Measurements from ENCODE around the gene LTV1. TPM values are rescaled to one million over a fixed set of nuclear protein-coding genes. Genes with fewer than 3 reads are reported as not detected.

LTV1 gene
- total RNA-seq, 1 donor from 2014 or later: 16.2 TPM

DNA sequence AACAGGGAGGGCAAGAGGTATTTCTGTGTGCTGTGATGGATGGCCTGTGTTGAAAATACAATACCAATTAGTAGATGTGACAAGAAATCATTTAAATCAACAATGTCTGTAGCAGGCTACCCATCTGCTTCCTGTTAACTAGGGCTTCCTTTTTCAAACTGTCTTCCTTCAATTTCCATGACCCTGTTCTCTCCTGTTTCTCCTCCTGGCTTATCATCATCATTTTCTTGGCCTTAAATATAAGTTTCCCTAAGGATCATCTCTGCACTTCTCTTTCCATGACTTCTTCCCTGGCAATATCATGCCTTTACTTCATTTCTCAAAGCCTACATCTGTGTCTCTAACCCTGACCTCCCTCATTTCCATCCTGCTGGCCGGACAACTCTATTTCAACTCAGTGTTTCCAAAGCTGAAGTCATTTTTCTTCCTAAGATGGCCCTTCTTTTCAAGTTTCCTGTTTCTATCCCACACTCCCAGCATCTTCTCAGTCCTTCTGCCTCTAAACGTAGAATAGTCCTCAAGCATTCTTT, 39.3 kb downstream of the LTV1 start:
- no peak for DNase-seq (ENCODE audit: extremely low read depth, low read depth, low spot score)

- no peak for DNase-seq (ENCODE audit: extremely low read depth, low read depth, low spot score)
Observed at GRCh38 chr6:143884216-143884900, 41.2 kb downstream of the LTV1 start.

GRCh38 chr6:143885116-143885515, 42.0 kb downstream of the LTV1 start:
- DNase-seq (ENCODE audit: extremely low read depth, low read depth, low spot score): no peak

- DNase-seq (ENCODE audit: extremely low read depth, low read depth, low spot score): no peak
Observed at GRCh38 chr6:143894655-143895054, 51.5 kb downstream of the LTV1 start.

DNA sequence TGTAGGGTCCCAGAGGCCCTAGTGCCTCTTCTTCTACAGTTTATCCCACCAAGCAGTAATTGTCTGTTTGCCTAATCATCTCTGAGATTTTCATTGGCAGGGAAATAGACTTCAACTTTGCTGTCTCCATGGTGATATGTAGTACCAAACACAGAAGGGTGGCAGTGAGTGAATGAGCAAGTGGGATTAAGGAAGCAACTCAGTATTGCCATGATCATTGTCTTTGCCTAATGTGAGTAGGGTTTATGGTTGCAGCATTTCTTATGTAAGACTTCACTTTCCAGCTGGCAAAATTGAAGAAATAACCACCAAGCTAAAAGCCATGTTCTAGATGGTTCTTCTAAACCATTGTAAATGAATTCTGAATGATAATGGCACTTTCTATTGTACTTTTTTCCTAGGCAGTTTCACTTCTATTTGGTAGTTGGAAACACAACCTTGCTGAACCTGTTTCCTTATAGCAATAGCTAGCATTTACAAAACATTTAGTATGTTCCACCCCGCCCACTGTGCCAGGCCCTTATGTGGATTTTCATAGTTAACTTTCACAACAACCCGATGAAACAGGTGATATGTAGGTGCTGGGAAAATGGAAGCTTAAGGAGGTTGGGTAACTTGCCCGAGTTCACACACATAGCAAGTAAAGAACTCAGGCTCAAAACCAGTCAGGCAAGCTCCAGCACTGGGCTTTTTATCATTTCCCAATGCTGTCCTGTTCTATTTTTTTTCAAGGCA, 53.2 kb downstream of the LTV1 start:
- no peak for DNase-seq (ENCODE audit: extremely low read depth, low read depth, low spot score)

GRCh38 chr6:143900358-143900757, 57.2 kb downstream of the LTV1 start:
- no peak for DNase-seq (ENCODE audit: extremely low read depth, low read depth, low spot score)

- DNase-seq (ENCODE audit: extremely low read depth, low read depth, low spot score): no peak
Observed at GRCh38 chr6:143901885-143902750, 59.0 kb downstream of the LTV1 start.

- DNase-seq (ENCODE audit: extremely low read depth, low read depth, low spot score): no peak
Observed at GRCh38 chr6:143902827-143903226, 59.7 kb downstream of the LTV1 start.

DNA sequence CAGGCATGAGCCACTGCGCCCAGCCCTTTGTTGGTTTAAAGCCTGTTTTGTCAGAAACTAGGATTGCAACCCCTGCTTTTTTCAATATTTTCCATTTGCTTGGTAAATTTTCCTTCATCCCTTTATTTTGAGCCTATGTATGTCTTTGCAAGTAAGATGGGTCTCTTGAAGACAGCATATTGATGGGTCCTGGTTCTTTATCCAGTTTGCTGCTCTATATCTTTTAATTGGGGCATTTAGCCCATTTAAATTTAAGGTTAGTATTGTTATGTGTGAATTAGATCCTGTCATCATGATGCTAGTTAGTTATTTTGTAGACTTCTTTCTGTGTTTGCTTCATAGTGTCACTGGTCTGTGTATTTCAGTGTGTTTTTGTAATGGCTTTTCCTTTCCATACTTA, 67.9 kb downstream of the LTV1 start:
- DNase-seq (ENCODE audit: extremely low read depth, low read depth, low spot score): no peak

- DNase-seq (ENCODE audit: extremely low read depth, low read depth, low spot score): no peak
Observed at GRCh38 chr6:143912671-143913070, 69.5 kb downstream of the LTV1 start.

Other genes with a start within 250 kb of the LTV1 start
- 121 and 133 TPM in 2 replicates for gene PHACTR2, start 165.4 kb upstream of the LTV1 start, total RNA-seq
- gene ZC2HC1B, start 21.1 kb downstream of the LTV1 start, total RNA-seq: not detected in 2 replicates
- gene PLAGL1, start 164.9 kb downstream of the LTV1 start, total RNA-seq: 25.6 and 31.0 TPM in 2 replicates